ENCODE data around the gene RAB11FIP3.

DNA sequence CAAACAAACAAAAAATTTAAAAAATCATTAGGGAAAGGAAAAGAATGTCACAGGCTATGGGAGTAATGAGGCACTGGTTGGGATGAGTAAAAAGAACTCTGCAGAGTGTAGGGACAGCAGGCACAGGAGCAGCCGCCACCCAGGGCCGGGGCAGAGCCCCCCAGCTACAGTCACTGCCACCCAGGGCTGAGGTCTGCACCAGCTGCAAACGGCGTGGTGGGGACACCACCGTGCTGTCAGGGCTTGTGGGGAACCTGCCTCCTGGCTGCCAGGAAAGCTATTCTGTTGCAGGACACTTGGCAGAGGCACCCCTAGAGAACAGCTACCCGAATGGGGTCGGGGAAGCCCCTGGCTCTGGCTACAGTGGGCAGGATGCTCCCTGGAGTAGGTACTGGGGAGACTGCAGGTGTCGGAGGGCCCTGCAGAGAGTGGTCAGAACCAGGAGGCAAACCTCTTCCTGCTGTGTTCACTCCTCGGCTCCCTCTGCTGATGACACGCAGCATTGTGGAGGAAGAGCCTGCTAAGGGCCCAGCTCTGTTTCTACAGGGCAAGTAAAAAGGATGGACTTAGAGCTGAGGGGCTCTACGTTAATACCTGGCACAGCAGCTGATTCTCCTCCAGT lies 69.8 kb downstream of the RAB11FIP3 start:
- TF ChIP-seq EZH2 (IDR thresholded peaks at IDR 0.05; ENCODE audit: insufficient read depth, poor library complexity, severe bottlenecking) (no peak), EZH2phosphoT487 (IDR thresholded peaks at IDR 0.05; ENCODE audit: insufficient read depth, low read depth) (no peak)

Data from GM23248 (cell line).